GM20000 (cell line): ENCODE measurements around the gene TAF10.

Source experiments
- DNase-seq: peaks from one replicate; pipeline ENCODE4 v3.0.0; 2012; ENCODE audit warnings: low spot score
- TF ChIP-seq, protein P1 (sequence below): IDR thresholded peaks from 2 replicates; pipeline ENCODE4 v1.5.1; 2012; ENCODE audit warnings: mild to moderate bottlenecking, control low read depth; ENCODE audit errors: extremely low read depth, missing control alignments

TAF10 gene

DNA sequence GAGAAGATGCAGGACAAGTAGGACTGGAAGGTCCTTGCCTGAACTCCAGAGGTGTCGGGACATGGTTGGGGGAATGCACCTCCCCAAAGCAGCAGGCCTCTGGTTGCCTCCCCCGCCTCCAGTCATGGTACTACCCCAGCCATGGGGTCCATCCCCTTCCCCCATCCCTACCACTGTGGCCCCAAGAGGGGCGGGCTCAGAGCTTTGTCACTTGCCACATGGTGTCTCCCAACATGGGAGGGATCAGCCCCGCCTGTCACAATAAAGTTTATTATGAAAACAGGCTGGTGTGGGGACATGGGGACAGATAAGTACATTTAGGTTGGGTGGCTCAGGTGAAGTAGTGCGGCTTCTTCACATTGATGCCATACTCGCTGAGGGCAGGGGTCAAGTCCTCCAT, 1.4 kb downstream of the TAF10 start:
- TF ChIP-seq, protein P1, sequence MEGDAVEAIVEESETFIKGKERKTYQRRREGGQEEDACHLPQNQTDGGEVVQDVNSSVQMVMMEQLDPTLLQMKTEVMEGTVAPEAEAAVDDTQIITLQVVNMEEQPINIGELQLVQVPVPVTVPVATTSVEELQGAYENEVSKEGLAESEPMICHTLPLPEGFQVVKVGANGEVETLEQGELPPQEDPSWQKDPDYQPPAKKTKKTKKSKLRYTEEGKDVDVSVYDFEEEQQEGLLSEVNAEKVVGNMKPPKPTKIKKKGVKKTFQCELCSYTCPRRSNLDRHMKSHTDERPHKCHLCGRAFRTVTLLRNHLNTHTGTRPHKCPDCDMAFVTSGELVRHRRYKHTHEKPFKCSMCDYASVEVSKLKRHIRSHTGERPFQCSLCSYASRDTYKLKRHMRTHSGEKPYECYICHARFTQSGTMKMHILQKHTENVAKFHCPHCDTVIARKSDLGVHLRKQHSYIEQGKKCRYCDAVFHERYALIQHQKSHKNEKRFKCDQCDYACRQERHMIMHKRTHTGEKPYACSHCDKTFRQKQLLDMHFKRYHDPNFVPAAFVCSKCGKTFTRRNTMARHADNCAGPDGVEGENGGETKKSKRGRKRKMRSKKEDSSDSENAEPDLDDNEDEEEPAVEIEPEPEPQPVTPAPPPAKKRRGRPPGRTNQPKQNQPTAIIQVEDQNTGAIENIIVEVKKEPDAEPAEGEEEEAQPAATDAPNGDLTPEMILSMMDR, result no peak
- no peak for DNase-seq

DNA sequence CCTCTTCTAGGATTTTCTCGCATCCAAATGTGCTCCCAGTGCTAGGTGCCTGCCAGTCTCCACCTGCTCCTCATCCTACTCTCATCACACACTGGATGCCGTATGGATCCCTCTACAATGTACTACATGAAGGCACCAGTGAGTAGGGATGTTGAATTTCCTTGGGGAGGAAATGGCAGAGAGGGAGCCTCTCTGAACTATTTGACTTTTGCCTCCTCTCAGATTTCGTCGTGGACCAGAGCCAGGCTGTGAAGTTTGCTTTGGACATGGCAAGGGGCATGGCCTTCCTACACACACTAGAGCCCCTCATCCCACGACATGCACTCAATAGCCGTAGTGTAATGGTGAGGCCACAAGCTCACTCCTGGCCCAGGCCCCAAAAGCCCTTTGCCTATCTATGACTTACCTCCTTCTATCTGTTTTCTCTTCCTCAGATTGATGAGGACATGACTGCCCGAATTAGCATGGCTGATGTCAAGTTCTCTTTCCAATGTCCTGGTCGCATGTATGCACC, 2.5 kb downstream of the TAF10 start:
- DNase-seq, result no peak
- TF ChIP-seq, protein P1, result no peak

DNA sequence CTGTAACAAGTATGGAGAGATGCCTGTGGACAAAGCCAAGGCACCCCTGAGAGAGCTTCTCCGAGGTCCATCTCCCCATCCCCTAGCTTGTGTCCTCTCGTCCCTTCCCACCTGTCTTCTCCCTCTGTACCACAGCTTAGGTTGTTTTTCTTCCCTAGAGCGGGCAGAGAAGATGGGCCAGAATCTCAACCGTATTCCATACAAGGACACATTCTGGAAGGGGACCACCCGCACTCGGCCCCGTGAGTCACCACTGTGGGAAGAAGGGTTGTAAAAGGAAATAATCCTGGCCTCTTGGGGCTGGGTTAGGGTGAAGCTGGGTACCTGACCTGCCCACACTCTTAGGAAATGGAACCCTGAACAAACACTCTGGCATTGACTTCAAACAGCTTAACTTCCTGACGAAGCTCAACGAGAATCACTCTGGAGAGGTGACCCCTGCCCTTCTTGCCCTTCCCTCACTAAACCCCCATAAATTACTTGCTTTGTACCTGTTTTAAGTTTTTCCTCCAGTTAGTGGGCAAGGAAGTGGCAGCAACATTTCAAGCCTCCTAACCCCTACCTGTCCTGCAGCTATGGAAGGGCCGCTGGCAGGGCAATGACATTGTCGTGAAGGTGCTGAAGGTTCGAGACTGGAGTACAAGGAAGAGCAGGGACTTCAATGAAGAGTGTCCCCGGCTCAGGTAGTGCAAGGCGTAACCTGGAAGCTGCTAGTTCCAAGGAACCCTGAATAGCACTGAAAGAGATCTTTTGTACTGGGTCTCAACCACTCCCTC, 3.1 kb downstream of the TAF10 start:
- no peak for DNase-seq
- TF ChIP-seq, protein P1, result no peak

DNA sequence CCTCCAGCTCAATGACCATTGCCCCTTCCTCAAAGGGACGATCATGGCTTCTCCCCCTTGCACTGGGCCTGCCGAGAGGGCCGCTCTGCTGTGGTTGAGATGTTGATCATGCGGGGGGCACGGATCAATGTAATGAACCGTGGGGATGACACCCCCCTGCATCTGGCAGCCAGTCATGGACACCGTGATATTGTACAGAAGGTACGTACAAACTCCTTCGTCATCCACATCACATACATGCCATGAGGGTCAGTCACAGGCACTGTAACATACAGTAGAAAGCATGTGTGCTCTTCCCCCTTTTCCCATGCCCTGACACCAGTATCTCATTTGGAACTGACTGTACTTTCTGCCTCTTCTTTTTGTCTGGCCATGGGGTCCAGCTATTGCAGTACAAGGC, 4.0 kb downstream of the TAF10 start:
- no peak for DNase-seq
- TF ChIP-seq, protein P1, result no peak

DNA sequence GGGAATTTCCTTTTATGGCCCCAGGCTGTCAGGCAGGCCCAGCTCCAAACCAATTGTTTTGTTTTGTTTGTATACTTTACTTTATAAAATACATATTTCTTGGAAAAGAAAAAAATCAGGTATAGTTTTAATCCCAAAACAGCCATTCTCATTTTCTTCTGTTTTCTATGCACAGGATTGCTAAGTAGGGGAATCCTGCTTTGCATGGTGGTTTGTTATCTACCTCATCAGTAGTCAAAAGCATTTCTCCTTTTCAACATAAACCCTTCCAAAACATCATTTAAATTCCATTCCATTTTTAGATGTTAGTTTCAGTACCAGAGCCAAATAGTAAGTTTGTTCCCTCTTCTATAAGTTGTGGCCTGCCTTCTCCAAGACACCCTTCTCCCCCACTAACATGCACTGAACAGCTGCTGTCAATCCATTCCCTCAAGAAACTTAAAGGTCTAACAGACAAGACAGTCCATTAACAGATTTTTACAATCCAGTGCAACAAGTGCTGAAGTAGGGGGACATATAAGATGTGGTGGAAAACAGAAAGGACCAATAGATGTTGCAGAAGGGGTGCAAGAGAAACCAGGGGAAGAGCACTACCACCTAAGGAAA, 4.7 kb downstream of the TAF10 start:
- no peak for DNase-seq
- TF ChIP-seq, protein P1, result no peak

DNA sequence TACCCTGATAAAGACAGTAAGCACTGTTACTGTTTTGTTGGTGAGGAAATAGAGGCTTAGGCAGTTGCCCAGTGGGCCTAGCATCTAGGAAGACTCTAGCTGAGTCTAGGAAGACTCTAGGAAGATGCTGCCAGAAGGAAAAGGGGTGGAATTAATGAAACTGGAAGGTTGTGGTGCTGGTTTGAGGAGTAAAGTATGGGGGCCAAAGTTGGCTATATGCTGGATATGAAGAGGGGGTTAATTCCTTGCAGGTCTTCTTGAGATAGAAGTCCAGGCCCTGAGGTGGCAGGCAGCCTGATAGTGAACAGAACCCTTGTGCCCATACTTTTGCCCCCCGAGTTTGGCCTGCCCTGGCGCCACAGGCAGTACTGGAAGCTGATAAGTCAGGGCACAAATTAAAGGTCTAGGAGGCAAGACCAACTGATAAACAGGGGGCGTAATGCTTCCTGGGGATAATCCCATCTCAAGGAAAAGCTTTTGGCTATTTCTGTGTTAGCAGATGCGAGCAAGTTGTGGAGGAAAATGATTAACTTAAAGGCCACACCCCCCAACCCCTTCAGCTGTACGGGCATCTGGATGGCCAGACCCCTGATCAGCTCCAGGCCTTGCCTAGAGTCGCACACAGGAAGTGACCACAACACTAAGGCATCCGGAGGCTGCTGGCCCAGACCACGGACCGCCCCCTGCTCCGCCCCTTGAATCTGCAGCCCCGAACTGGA, 5.4 kb downstream of the TAF10 start:
- DNase-seq, result peak; percentile 88
- TF ChIP-seq, protein P1, result no peak

DNA sequence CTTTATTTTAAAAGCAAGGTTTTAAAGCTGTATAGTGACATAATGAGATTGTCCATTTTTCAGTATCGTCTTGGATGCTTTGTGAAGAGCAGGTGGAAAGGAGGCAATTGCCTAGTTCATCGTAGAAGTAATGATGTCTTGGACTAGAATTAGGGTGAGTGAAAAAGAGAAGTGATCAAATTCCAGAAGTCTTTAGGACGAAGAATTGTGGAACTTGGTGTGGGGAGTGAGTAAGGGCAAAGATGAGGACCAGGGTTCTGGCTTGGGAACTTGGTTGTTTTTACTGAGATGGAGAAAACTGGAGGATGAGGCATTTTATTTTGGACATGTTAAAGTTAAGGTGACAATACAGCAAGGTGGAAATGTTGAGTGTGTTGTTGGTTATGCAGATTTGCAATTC, 7.2 kb downstream of the TAF10 start:
- TF ChIP-seq, protein P1, result no peak
- no peak for DNase-seq
